ENCODE results near the gene HOXB2. TPM values are rescaled to one million over a fixed set of nuclear protein-coding genes. Genes with fewer than 3 reads are reported as not detected.

HOXB2 gene
- total RNA-seq, 3 donors from 2014 or later (not counting 1 experiment from before 2014, with no cell fraction given) = 21.6 to 30.5 (median 24.7) TPM

DNA sequence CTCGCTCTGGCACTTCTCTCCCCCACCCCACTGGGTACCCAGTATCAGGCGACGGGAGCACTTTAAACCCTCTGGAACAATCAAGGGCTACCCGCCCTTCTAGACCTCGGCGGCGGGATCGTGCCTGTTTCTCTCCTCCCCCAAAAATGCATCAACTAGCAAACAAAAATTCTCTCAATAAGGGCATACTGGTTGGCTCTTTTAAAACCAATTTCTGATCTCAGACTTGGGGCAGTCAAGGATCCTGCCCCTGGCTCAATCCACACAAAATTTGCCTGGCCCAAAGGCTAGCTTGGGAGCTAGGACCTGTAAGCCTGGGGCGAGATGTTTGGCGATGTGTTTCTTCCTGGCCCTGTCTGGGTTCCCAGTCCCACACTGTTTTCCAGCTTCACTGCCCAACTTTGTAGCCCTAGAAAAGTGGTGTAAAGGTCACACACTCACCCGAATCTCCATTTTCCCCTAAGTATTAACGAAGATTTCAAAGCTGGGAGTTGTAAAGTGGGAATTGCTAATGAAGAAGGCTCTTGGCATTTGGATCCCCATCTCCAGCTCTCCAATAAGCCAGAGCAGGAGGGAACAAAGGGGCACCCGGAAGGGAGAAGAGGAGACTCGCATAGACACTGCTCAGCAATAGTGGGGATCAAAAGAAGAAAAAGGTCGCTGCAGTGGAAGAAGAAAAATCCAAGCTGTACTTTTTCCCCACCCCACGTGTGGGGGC lies 14.4 kb upstream of the HOXB2 start:
- no peak for DNase-seq
- Histone ChIP-seq H3K27ac (ENCODE audit: low read length) (no peak overlapping the region), H3K27me3 (ENCODE audit: control insufficient read depth, insufficient read depth, low read length) (no peaks in the 10 kb centered on the region), H3K9me3 (ENCODE audit: control insufficient read depth, insufficient read depth, low read length) (no peaks in the 10 kb centered on the region), H3K36me3 (ENCODE audit: control insufficient read depth, insufficient read depth, low read length) (no peaks in the 10 kb centered on the region), H3K4me1 (ENCODE audit: control insufficient read depth, insufficient read depth, low read length) (peaks cover 29% of the 10 kb centered on the region), H3K4me3 (ENCODE audit: low read length) (no peak overlapping the region)
- 93% methylated on average over 14 of the region's 16 CpGs for WGBS (ENCODE audit: insufficient coverage)
- intact Hi-C loops (cut with micrococcal nuclease) = no loop called here
- no peak for ATAC-seq
- Mint-ChIP-seq H3K27ac (no peak overlapping the region), H3K4me3 (no peak overlapping the region), H3K9me3 (no peaks in the 10 kb centered on the region), H3K27me3 (ENCODE audit: low read depth in 2 of 2) (peaks cover 0 to 17% of the 10 kb centered on the region in 2 donors), H3K4me1 (peaks cover 35 to 42% of the 10 kb centered on the region in 2 donors), H3K36me3 (no peaks in the 10 kb centered on the region)
- TF ChIP-seq, protein P1, sequence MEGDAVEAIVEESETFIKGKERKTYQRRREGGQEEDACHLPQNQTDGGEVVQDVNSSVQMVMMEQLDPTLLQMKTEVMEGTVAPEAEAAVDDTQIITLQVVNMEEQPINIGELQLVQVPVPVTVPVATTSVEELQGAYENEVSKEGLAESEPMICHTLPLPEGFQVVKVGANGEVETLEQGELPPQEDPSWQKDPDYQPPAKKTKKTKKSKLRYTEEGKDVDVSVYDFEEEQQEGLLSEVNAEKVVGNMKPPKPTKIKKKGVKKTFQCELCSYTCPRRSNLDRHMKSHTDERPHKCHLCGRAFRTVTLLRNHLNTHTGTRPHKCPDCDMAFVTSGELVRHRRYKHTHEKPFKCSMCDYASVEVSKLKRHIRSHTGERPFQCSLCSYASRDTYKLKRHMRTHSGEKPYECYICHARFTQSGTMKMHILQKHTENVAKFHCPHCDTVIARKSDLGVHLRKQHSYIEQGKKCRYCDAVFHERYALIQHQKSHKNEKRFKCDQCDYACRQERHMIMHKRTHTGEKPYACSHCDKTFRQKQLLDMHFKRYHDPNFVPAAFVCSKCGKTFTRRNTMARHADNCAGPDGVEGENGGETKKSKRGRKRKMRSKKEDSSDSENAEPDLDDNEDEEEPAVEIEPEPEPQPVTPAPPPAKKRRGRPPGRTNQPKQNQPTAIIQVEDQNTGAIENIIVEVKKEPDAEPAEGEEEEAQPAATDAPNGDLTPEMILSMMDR (IDR thresholded peaks at IDR 0.05) = no peak

DNA sequence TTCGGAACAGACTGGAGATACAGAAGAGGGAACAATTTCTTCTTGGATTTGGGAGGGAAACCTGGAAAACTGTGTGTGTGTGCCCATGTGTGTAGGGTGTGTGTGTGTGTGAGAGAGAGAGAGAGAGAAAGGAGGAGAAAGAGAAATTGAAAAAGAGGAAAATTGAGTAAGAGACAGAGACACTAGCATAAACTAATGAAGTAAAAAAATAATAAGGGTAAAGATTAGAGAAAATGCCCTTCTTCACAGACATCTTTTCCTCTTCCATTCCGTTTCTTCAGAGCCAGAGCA lies 13.9 kb upstream of the HOXB2 start:
- Mint-ChIP-seq H3K36me3 (no peaks in the 10 kb centered on the region), H3K4me1 (peaks cover 37 to 47% of the 10 kb centered on the region in 2 donors), H3K4me3 (no peak overlapping the region), H3K27ac (no peak overlapping the region), H3K27me3 (ENCODE audit: low read depth in 2 of 2) (peaks cover 0 to 17% of the 10 kb centered on the region in 2 donors), H3K9me3 (no peaks in the 10 kb centered on the region)
- no peak for DNase-seq
- Histone ChIP-seq H3K36me3 (ENCODE audit: control insufficient read depth, insufficient read depth, low read length) (no peaks in the 10 kb centered on the region), H3K4me3 (ENCODE audit: low read length) (no peak overlapping the region), H3K27me3 (ENCODE audit: control insufficient read depth, insufficient read depth, low read length) (no peaks in the 10 kb centered on the region), H3K9me3 (ENCODE audit: control insufficient read depth, insufficient read depth, low read length) (no peaks in the 10 kb centered on the region), H3K27ac (ENCODE audit: low read length) (no peak overlapping the region), H3K4me1 (ENCODE audit: control insufficient read depth, insufficient read depth, low read length) (peaks cover 29% of the 10 kb centered on the region)
- TF ChIP-seq, protein P1 (IDR thresholded peaks at IDR 0.05) = no peak
- WGBS (ENCODE audit: insufficient coverage) = 96% methylated on average over 2 of the region's 2 CpGs
- intact Hi-C loops (cut with micrococcal nuclease) = no loop called here
- no peak for ATAC-seq

DNA sequence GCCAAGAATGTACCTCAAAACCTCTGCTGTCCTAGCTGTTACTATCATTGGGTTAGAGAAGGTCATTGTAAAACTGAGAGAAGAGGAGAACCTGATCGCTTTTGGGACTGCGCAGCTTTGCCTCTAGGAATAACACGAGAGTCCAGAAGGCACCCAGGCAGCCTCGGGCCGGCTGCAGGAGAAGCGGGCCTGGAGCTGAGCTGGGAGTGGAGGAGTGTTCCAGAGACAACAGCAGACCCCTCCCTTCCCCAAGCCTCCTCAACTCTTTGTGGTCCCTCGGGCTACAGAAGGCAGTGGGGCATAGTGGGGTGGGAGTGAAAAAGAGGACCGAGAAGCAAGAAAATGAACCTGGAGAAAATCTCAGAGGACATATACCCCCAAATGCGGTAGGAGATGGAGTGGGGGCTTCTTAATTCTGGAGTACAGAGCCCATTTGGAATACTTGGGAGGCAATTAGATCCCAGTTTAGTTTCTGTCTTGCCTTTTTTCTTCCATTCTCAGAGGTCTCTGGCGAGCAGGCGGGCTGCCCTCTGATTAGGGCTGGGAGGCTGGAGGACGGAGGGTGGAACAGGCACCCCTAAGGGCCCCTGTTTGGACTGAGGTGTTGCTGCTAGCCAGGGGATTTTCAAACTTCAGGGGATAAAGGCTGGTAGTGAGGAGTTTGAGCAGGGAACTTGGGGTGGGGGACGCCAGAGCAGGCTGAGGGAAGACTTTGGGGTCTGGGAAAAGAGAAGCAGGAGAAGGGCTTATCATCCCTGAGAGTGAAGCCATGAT lies 13.3 kb upstream of the HOXB2 start:
- Histone ChIP-seq H3K4me1 (ENCODE audit: control insufficient read depth, insufficient read depth, low read length) (peaks cover 29% of the 10 kb centered on the region), H3K4me3 (ENCODE audit: low read length) (no peak overlapping the region), H3K9me3 (ENCODE audit: control insufficient read depth, insufficient read depth, low read length) (no peaks in the 10 kb centered on the region), H3K36me3 (ENCODE audit: control insufficient read depth, insufficient read depth, low read length) (no peaks in the 10 kb centered on the region), H3K27me3 (ENCODE audit: control insufficient read depth, insufficient read depth, low read length) (no peaks in the 10 kb centered on the region), H3K27ac (ENCODE audit: low read length) (no peak overlapping the region)
- Mint-ChIP-seq H3K4me3 (peak overlapping the region; percentile 2), H3K4me1 (peaks cover 37 to 50% of the 10 kb centered on the region in 2 donors), H3K27ac (peak overlapping the region in 1 of 2 donors; percentile 30), H3K36me3 (no peaks in the 10 kb centered on the region), H3K9me3 (no peaks in the 10 kb centered on the region), H3K27me3 (ENCODE audit: low read depth in 2 of 2) (peaks cover 0 to 17% of the 10 kb centered on the region in 2 donors)
- TF ChIP-seq, protein P1 (IDR thresholded peaks at IDR 0.05) = no peak
- intact Hi-C loops (cut with micrococcal nuclease) = no loop called here
- DNase-seq = no peak
- ATAC-seq = no peak
- WGBS (ENCODE audit: insufficient coverage) = 93% methylated on average over 11 of the region's 13 CpGs
